ENCODE measurements around the gene EIF1AX.
"Not testable (repeated sequence)": the region's sequence is repeated elsewhere in the genome, so short reads cannot be mapped to it uniquely, and the experiment has no call there.

EIF1AX gene

DNA sequence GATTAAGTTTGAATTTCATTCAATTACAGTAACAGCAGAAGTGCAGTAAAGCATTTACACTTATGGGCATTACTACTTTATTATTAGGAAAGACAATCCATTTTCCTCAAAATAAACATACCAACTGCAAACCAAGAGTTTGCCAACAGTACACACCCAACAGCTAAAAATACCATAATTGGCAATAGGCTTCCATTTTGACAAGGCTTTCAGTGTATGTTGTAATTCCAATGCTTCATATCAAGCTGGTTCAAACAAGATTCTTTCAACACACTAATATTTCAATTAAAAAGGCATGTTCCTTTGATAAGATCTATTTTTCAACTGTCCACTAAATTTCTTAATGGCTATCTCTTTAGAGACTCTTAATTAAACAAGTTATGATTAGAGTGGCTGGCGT is 12.1 kb downstream of the EIF1AX start:
- TF ChIP-seq, protein P1, sequence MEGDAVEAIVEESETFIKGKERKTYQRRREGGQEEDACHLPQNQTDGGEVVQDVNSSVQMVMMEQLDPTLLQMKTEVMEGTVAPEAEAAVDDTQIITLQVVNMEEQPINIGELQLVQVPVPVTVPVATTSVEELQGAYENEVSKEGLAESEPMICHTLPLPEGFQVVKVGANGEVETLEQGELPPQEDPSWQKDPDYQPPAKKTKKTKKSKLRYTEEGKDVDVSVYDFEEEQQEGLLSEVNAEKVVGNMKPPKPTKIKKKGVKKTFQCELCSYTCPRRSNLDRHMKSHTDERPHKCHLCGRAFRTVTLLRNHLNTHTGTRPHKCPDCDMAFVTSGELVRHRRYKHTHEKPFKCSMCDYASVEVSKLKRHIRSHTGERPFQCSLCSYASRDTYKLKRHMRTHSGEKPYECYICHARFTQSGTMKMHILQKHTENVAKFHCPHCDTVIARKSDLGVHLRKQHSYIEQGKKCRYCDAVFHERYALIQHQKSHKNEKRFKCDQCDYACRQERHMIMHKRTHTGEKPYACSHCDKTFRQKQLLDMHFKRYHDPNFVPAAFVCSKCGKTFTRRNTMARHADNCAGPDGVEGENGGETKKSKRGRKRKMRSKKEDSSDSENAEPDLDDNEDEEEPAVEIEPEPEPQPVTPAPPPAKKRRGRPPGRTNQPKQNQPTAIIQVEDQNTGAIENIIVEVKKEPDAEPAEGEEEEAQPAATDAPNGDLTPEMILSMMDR (conservative IDR thresholded peaks at IDR 0.05; ENCODE audit: control insufficient read depth, insufficient read depth, low read depth, low read length): no peak
- DNase-seq (ENCODE audit: low read depth): no peak
- H3K4me3 ChIP-seq (ENCODE audit: control insufficient read depth, low read depth, low read length): no peak overlapping the region

DNA sequence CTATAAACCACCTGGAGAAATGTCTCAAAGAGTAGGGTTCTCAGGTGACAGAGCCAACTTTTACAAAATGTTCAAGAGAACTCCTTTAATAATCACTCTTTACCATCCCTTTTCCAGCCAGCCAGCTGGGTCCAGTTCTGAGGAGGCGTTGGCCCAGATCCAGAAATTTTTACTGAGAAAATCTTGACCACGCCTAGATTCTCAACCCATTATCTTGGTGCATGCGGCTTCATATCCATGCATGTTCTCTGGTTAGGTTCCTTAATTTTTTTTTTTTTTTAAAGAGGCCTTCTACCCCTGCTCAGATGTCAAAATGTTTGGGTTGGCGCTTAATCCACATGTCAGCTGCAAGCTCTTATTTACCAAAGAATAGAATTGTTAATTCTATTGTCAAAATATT is 13.0 kb downstream of the EIF1AX start:
- no peak overlapping the region for H3K4me3 ChIP-seq (ENCODE audit: control insufficient read depth, low read depth, low read length)
- TF ChIP-seq, protein P1 (conservative IDR thresholded peaks at IDR 0.05; ENCODE audit: control insufficient read depth, insufficient read depth, low read depth, low read length): no peak

DNA sequence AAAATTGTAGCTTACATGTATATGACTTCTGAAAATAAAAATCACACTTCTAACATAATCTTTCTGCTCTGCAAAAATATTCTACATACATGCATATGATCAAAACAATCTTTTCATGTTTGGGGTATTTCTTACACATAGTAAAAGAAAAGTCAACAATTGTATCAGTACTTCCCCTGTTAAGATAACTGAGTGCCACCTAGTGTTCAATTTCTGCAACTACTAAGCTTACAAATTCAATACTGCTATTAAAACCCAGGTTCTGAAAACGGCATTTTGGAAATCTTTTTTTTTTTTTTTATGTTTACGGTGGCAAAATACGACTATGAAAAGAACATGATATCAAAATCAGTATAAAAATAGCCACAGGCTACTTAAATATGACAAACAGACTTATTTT is 14.2 kb downstream of the EIF1AX start:
- not testable (repeated sequence) for H3K4me3 ChIP-seq (ENCODE audit: control insufficient read depth, low read depth, low read length); DNase-seq (ENCODE audit: low read depth)
- TF ChIP-seq, protein P1 (conservative IDR thresholded peaks at IDR 0.05; ENCODE audit: control insufficient read depth, insufficient read depth, low read depth, low read length): peak; percentile 26

More for the DNA sequence above, 13.0 kb downstream of the EIF1AX start:
- peak; percentile 28 for DNase-seq (ENCODE audit: low read depth)

DNA sequence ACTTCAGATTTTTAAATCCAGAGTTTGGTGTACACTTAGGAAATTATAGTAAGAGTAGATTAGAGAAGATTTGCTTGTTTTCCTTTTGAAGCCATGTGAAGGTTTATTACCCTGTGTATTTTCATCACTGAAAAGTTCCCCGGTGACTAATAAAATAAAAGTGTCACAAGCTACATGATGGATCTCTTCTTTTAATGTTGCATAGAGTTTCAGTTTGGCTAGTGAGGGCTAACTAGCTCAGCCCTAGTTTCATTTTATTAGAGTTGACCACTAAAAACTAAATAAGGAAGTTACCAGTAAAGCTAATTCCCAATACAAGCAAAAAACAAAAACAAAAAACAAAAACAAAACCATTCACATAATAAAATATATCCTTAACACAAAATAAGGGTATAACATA is 14.8 kb downstream of the EIF1AX start:
- not testable (repeated sequence) for DNase-seq (ENCODE audit: low read depth); H3K4me3 ChIP-seq (ENCODE audit: control insufficient read depth, low read depth, low read length)

DNA sequence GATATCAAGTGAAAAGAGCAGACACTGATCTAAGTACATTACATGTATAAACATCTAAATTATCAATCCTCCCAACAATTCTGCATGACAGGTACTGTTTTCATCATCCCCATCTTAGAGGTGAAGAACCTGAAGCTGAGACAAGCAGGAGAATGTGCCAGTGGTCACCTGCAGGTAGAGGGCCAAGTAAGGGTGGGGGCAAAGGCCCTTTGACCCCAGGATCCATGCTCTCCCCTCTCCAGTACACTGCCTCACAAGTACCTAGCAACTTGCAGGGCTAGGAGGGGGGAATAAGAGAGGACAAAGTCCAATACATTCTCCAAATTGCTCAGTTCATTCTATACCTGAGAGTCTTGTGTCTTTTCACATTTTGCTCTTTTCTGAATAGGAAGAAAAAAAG is 16.7 kb downstream of the EIF1AX start:
- DNase-seq (ENCODE audit: low read depth): no peak
- no peak overlapping the region for H3K4me3 ChIP-seq (ENCODE audit: control insufficient read depth, low read depth, low read length)
- TF ChIP-seq, protein P1 (conservative IDR thresholded peaks at IDR 0.05; ENCODE audit: control insufficient read depth, insufficient read depth, low read depth, low read length): no peak

DNA sequence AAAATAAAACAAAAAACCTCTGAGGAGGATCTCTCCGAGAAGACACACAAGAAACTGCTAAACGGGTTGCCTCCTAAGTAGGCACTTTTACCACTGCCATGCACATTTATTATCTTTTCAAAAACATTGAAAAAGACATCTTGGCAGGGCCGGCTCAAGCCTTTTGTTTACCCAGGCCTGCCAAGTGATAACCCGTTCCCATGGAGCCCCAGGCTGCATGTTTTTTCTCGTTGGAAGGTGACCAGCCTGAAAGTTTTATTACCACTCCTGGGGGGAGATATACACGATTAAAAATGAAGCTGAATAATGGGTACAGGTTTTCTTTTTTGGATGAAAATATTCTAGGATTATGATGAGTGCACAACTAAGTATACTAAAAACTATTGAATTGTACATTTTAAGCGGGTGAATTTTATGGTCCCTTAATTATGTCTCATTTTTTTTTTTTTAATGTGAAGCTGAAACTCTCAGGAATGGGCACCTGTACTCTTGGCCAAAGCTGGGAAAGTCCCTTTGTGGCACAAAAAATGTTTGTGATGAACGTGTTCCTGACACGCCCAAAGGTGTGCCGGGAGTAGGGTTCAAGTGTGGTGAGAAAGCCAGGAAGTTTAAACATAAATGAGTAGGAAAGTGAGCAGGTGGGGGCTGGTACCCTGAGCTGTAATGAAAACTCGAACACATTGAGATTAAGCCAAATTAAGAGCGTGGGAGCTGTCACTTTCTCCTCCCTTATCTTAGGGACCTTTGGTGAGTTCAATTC is 23.4 kb downstream of the EIF1AX start:
- no peak for DNase-seq (ENCODE audit: low read depth)
- no peak overlapping the region for H3K4me3 ChIP-seq (ENCODE audit: control insufficient read depth, low read depth, low read length)
- TF ChIP-seq, protein P1 (conservative IDR thresholded peaks at IDR 0.05; ENCODE audit: control insufficient read depth, insufficient read depth, low read depth, low read length): no peak

DNA sequence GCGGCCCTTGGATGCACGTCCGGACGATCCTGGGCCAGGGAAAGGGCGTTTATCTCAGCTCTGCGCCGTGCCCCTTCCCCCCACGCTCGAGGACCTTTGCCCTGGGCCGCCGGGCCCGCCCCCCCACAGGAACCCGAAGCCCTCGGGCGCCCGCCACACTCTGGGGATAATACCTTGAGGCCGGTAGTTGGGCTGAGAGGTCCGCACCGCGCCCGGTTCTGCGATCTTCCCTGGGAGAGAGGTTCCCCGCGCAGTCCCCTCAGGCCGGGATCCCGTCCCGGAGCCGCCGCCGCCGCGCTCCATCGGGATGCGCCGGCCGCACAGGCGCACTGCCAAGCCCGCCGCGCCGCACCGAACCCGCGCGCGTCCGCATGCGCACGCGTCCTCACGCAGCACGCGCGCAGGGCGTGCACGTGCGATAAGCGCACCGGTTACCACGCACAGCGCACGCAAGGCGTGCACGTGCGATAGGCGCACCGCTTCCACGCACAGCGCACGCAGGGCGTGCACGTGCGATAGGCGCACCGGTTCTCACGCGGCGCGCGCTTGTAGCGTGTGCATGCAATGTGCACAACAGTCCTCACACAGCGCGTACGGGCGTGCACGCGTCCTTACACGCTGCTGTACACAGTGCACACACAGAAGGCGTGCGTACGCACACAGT is 24.9 kb downstream of the EIF1AX start, which contains the start of gene MAP7D2:
Gene MAP7D2 (minus strand): TSS at position 331 of the 664 bp plus-strand sequence. CDS start 28 bp downstream, at position 303.
- no peak for DNase-seq (ENCODE audit: low read depth)
- H3K4me3 ChIP-seq (ENCODE audit: control insufficient read depth, low read depth, low read length): peak within 1 kb of the TSS; percentile 16
- TF ChIP-seq, protein P1 (conservative IDR thresholded peaks at IDR 0.05; ENCODE audit: control insufficient read depth, insufficient read depth, low read depth, low read length): no peak
